GM19452 (cell line): Measurements from ENCODE around the gene LRRC3.
"Not testable (repeated sequence)": the region's sequence is repeated elsewhere in the genome, so short reads cannot be mapped to it uniquely, and the experiment has no call there.

Experiments
- ATAC-seq: cut with Tn5 transposase; IDR thresholded peaks from one replicate; pipeline ENCODE4 v1.9.1; 2021; ENCODE audit not compliant: unreplicated experiment

Gene LRRC3

GRCh38 chr21:44454747-44455523, at the start of gene LRRC3:
LRRC3 (plus strand) TSS chr21:44455510; CDS start chr21:44456645, 1,135 bp downstream.
- ATAC-seq: peak; percentile 54

- ATAC-seq: no peak
These were observed 49.1 kb upstream of the LRRC3 start for GRCh38 chr21:44405948-44406872.

GRCh38 chr21:44406953-44407352, 48.4 kb upstream of the LRRC3 start:
- no peak for ATAC-seq

GRCh38 chr21:44407493-44407892, 47.8 kb upstream of the LRRC3 start:
- no peak for ATAC-seq

GRCh38 chr21:44408226-44408625, 47.1 kb upstream of the LRRC3 start:
- ATAC-seq: no peak

GRCh38 chr21:44413566-44414290, 41.6 kb upstream of the LRRC3 start:
- no peak for ATAC-seq

GRCh38 chr21:44414291-44415072, 40.8 kb upstream of the LRRC3 start:
- ATAC-seq: no peak

GRCh38 chr21:44415073-44416025, 40.0 kb upstream of the LRRC3 start:
- ATAC-seq: no peak

GRCh38 chr21:44416193-44416592, 39.1 kb upstream of the LRRC3 start:
- ATAC-seq: no peak

- not testable (repeated sequence) for ATAC-seq
These were observed 37.6 kb upstream of the LRRC3 start for GRCh38 chr21:44417621-44418107.

- ATAC-seq: no peak
These were observed 37.0 kb upstream of the LRRC3 start for GRCh38 chr21:44418108-44418875.

GRCh38 chr21:44418876-44419230, 36.5 kb upstream of the LRRC3 start:
- no peak for ATAC-seq

- ATAC-seq: no peak
These were observed 35.6 kb upstream of the LRRC3 start for GRCh38 chr21:44419679-44420078.

GRCh38 chr21:44420416-44421205, 34.7 kb upstream of the LRRC3 start:
- ATAC-seq: no peak

- ATAC-seq: no peak
These were observed 33.1 kb upstream of the LRRC3 start for GRCh38 chr21:44421901-44422840.

- no peak for ATAC-seq
These were observed 31.9 kb upstream of the LRRC3 start for GRCh38 chr21:44423312-44423821.
